ENCODE data around the gene RMDN2. TPM values are rescaled to one million over a fixed set of nuclear protein-coding genes. Genes with fewer than 3 reads are reported as not detected.

The RMDN2 gene
- total RNA-seq, 1 experiment from 2014 or later, result 3.2 TPM

DNA sequence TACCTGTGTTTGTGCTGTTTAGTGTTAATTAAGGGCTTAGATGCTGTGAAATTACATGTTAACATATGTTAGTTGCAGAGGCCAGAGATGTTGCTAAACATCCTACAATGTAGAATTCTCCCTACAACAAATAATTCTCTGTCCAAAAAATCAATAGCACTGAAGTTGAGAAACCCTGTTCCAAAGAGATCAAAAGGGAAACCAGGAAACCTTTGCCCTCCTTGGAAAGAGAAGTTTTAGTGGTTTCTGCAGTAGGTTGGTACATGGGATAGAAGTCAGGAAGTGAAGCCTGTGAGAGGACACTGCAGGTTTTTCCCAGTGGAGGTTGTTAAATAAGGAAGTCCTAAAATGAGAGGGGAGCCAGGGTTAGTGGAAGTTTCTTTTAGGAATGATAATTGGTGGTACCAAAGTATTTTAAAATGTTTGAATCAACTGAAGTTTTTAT is 6.3 kb upstream of the RMDN2 start:
- intact Hi-C loops (cut with micrococcal nuclease), result no loop called here
- POLR2A ChIA-PET, result no interaction called here
- no TSS peak for BruUV-seq (replicated peaks)
- DNase-seq (ENCODE audit: unreplicated experiment), result peak; percentile 27
- Mint-ChIP-seq H3K9me3 (ENCODE audit: unreplicated experiment) (no peaks in the 10 kb centered on the region), H3K27ac (ENCODE audit: low read depth, unreplicated experiment) (peak overlapping the region; percentile 40), H3K4me3 (ENCODE audit: unreplicated experiment) (no peak overlapping the region), H3K36me3 (ENCODE audit: insufficient read depth, unreplicated experiment) (no peaks in the 10 kb centered on the region), H3K27me3 (ENCODE audit: insufficient read depth, unreplicated experiment) (no peaks in the 10 kb centered on the region), H3K4me1 (ENCODE audit: insufficient read depth, unreplicated experiment) (peaks cover 23% of the 10 kb centered on the region)
- TF ChIP-seq, protein P1, sequence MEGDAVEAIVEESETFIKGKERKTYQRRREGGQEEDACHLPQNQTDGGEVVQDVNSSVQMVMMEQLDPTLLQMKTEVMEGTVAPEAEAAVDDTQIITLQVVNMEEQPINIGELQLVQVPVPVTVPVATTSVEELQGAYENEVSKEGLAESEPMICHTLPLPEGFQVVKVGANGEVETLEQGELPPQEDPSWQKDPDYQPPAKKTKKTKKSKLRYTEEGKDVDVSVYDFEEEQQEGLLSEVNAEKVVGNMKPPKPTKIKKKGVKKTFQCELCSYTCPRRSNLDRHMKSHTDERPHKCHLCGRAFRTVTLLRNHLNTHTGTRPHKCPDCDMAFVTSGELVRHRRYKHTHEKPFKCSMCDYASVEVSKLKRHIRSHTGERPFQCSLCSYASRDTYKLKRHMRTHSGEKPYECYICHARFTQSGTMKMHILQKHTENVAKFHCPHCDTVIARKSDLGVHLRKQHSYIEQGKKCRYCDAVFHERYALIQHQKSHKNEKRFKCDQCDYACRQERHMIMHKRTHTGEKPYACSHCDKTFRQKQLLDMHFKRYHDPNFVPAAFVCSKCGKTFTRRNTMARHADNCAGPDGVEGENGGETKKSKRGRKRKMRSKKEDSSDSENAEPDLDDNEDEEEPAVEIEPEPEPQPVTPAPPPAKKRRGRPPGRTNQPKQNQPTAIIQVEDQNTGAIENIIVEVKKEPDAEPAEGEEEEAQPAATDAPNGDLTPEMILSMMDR (IDR thresholded peaks at IDR 0.05; ENCODE audit: unreplicated experiment), result no peak
- CTCF ChIA-PET, result no interaction called here

- ChIA-PET POLR2A (no interaction called here), CTCF (no interaction called here)
- H3K36me3 Mint-ChIP-seq (ENCODE audit: insufficient read depth, unreplicated experiment), result no peaks in the 10 kb centered on the region
- BruUV-seq (replicated peaks), result no TSS peak
- peaks cover 21% of the 10 kb centered on the region for H3K4me1 Mint-ChIP-seq (ENCODE audit: insufficient read depth, unreplicated experiment)
- TF ChIP-seq, protein P1 (IDR thresholded peaks at IDR 0.05; ENCODE audit: unreplicated experiment), result no peak
- DNase-seq (ENCODE audit: unreplicated experiment), result no peak
- H3K27me3 Mint-ChIP-seq (ENCODE audit: insufficient read depth, unreplicated experiment), result no peaks in the 10 kb centered on the region
- H3K9me3 Mint-ChIP-seq (ENCODE audit: unreplicated experiment), result no peaks in the 10 kb centered on the region
- no peak overlapping the region for H3K27ac Mint-ChIP-seq (ENCODE audit: low read depth, unreplicated experiment)
- intact Hi-C loops (cut with micrococcal nuclease), result no loop called here
- H3K4me3 Mint-ChIP-seq (ENCODE audit: unreplicated experiment), result no peak overlapping the region
Measured at GRCh38 chr2:37919631-37920032, 5.5 kb upstream of the RMDN2 start.

- no TSS peak for BruUV-seq (replicated peaks)
- ChIA-PET POLR2A (no interaction called here), CTCF (no interaction called here)
- peak; percentile 51 for DNase-seq (ENCODE audit: unreplicated experiment)
- TF ChIP-seq, protein P1 (IDR thresholded peaks at IDR 0.05; ENCODE audit: unreplicated experiment), result no peak
- no peaks in the 10 kb centered on the region for H3K9me3 Mint-ChIP-seq (ENCODE audit: unreplicated experiment)
- intact Hi-C loops (cut with micrococcal nuclease), result no loop called here
- no peak overlapping the region for H3K4me3 Mint-ChIP-seq (ENCODE audit: unreplicated experiment)
- H3K36me3 Mint-ChIP-seq (ENCODE audit: insufficient read depth, unreplicated experiment), result no peaks in the 10 kb centered on the region
- no peaks in the 10 kb centered on the region for H3K27me3 Mint-ChIP-seq (ENCODE audit: insufficient read depth, unreplicated experiment)
- H3K4me1 Mint-ChIP-seq (ENCODE audit: insufficient read depth, unreplicated experiment), result peaks cover 21% of the 10 kb centered on the region
- no peak overlapping the region for H3K27ac Mint-ChIP-seq (ENCODE audit: low read depth, unreplicated experiment)
Measured at GRCh38 chr2:37920570-37920969, 4.5 kb upstream of the RMDN2 start.

DNA sequence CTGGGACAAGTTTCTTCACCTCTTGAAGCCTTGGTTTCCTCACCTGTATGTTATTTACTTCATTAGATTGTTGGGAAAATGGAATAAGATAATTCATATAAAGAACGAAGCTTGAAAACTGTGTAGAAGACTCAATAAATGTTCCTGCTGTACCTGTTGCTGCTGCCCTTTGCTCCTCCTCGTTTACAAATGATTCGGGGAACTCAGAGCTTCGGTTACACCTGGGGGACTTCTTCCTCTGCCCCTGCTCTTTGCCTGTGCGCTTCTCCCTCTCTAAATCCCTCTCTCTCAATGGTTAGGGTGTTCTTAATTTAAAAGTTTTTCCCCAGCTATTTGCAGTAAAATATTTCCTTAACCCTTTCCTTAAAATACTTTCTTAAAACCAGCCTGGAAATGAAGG is 3.3 kb upstream of the RMDN2 start:
- Mint-ChIP-seq H3K27ac (ENCODE audit: low read depth, unreplicated experiment) (no peak overlapping the region), H3K4me3 (ENCODE audit: unreplicated experiment) (no peak overlapping the region), H3K27me3 (ENCODE audit: insufficient read depth, unreplicated experiment) (no peaks in the 10 kb centered on the region), H3K4me1 (ENCODE audit: insufficient read depth, unreplicated experiment) (peaks cover 14% of the 10 kb centered on the region), H3K36me3 (ENCODE audit: insufficient read depth, unreplicated experiment) (no peaks in the 10 kb centered on the region), H3K9me3 (ENCODE audit: unreplicated experiment) (no peaks in the 10 kb centered on the region)
- ChIA-PET CTCF (no interaction called here), POLR2A (interaction anchor here (1.0 kb wide), 2 partner anchors 596 to 597 kb away, joined by 3 to 5 read pairs; partner anchors contain the start of gene PRKD3)
- no peak for DNase-seq (ENCODE audit: unreplicated experiment)
- TF ChIP-seq, protein P1 (IDR thresholded peaks at IDR 0.05; ENCODE audit: unreplicated experiment), result no peak
- BruUV-seq (replicated peaks), result no TSS peak
- intact Hi-C loops (cut with micrococcal nuclease), result no loop called here

All from MCF 10A (cell line).